ENCODE data around the gene ITGAX. TPM values are rescaled to one million over a fixed set of nuclear protein-coding genes. Genes with fewer than 3 reads are reported as not detected.
"Not testable (repeated sequence)": the region's sequence is repeated elsewhere in the genome, so short reads cannot be mapped to it uniquely, and the experiment has no call there.

The ITGAX gene
- total RNA-seq, 4 donors from 2014 or later, result 1.2 to 3.8 (median 3.7) TPM; not detected in 1

DNA sequence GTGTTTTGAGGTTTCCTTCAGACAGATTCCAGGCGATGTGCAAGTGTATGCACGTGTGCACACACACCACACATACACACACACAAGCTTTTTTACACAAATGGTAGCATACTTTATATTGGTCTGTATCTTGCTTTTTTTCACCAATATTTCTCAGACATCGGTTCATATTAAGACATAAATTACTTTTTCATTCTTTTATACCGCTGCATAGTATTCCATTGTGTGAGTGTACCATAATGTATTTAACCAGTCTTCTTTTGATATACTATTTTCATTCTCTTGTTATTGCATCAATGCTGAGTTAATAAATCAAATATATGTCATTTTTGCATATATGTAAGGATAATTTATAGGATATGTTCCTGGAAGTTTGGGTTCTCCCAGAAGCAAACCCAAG is 22.4 kb upstream of the ITGAX start:
- peaks cover 60% of the 10 kb centered on the region for H3K27me3 ChIP-seq
- H3K9me3 ChIP-seq, result no peaks in the 10 kb centered on the region
- no peak for DNase-seq
- intact Hi-C loops (cut with DNase I; ENCODE audit: low total_unique reads) (no loop called here), in situ Hi-C loops (cut with MboI; ENCODE audit: low pct_ligation_motif_present in 1 of 4, low pct_unique_long_range_greater_than_20kb in 1 of 4, low sequenced_read_pairs in 3 of 4) (no loop called here)
- no peak for TF ChIP-seq POLR2AphosphoS5 (IDR thresholded peaks at IDR 0.05)
- TF ChIP-seq EP300 (IDR thresholded peaks at IDR 0.05; ENCODE audit: low read depth), result no peak
- no peak for TF ChIP-seq POLR2A (IDR thresholded peaks at IDR 0.05)
- no peaks in the 10 kb centered on the region for H3K36me3 ChIP-seq
- no peak overlapping the region for H3K4me3 ChIP-seq
- WGBS, 2 donors (ENCODE audit: low coverage in 1 of 2), result 94 to 96% methylated on average over 4 of the region's 4 CpGs
- H3K27ac ChIP-seq, result no peak overlapping the region
- peaks cover 0 to 8% (median 2%) of the 10 kb centered on the region in 4 donors for H3K4me1 ChIP-seq

DNA sequence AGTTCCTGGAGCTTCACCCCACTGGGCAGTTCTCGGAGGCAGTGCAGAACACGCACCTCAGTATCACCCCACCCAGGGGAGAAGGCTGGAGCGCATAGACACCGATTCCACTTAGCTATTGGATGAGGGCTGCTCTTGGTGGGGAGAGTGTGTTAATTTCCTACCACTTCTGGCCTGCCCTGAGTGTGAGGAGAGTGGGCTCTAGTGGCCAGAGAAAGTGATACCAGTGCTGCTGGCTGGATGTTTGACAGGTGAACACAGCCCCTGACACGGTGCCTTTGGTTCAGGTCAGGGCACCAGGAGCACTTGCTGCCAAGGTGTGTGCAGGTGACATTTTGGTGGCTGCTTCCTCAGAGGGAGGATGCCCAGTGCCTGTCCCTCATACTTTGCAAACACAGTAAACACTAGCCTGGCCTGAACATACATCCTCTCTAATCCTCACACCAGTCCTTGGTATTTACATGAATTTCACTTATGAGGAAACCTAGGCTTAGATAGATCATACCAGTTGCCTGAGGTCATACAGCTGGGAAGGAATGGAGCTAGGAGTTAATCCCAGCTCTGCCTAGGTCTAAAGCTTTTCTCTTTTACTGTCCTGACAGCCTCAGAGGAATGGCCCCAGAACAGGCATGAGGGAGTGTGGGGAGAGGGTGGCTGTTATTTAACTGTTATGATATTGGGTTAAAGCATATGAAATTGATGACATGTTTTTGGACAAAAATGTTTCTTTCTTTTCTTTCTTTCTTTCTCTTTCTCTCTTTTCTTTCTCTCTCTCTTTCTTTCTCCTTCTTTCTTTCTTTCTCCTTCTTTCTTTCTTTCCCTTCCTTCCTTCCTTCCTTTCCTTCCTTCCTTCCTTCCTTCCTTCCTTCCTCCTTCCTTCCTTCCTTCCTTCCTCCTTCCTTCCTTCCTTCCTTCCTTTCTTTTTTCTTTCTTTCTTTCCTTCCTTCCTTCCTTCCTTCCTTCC is 21.0 kb upstream of the ITGAX start:
- no peak for TF ChIP-seq EP300 (IDR thresholded peaks at IDR 0.05; ENCODE audit: low read depth)
- no peak for TF ChIP-seq POLR2A (IDR thresholded peaks at IDR 0.05)
- TF ChIP-seq CTCF (IDR thresholded peaks at IDR 0.05), result peak in 4 of 5 experiments; percentile 19 to 44 (median 34)
- no peak for TF ChIP-seq POLR2AphosphoS5 (IDR thresholded peaks at IDR 0.05)
- no peak overlapping the region for H3K4me3 ChIP-seq
- peaks cover 0 to 8% (median 2%) of the 10 kb centered on the region in 4 donors for H3K4me1 ChIP-seq
- no peak for DNase-seq
- H3K36me3 ChIP-seq, result no peaks in the 10 kb centered on the region
- in situ Hi-C loops (cut with MboI; ENCODE audit: low pct_ligation_motif_present in 1 of 4, low pct_unique_long_range_greater_than_20kb in 1 of 4, low sequenced_read_pairs in 3 of 4) (no loop called here), intact Hi-C loops (cut with DNase I; ENCODE audit: low total_unique reads) (no loop called here)
- peaks cover 62% of the 10 kb centered on the region for H3K27me3 ChIP-seq
- 10 to 17% methylated on average over 4 to 5 of the region's 5 CpGs for WGBS, 2 donors (ENCODE audit: low coverage in 1 of 2)
- no peaks in the 10 kb centered on the region for H3K9me3 ChIP-seq
- H3K27ac ChIP-seq, result no peak overlapping the region

- in situ Hi-C loops (cut with MboI; ENCODE audit: low pct_ligation_motif_present in 1 of 4, low pct_unique_long_range_greater_than_20kb in 1 of 4, low sequenced_read_pairs in 3 of 4), result no loop called here
- WGBS, 2 donors (ENCODE audit: low coverage in 1 of 2), result 80 to 94% methylated on average over 1 of the region's 1 CpG
Measured at GRCh38 chr16:31334934-31335333, 20.0 kb upstream of the ITGAX start.

DNA sequence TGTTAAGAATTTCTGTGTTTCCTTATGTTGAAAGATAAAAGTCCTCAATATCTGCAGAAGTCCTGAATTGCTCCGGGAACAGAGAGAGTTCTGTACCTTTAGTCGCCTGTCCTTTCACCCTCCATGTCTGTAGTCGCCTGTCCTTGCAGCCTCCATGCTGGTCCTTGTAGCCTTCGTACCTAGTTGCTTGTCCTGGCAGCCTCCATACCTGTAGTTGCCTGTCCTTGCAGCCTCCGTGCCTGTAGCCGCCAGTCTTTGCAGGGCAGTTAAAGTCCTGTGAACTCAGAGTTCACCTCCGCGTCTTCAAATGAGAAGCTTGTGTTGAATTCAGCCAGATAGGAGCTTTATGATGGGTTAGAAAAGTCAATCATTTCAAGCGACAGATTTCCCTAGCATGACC is 19.5 kb upstream of the ITGAX start:
- TF ChIP-seq POLR2A (IDR thresholded peaks at IDR 0.05), result no peak
- TF ChIP-seq CTCF (IDR thresholded peaks at IDR 0.05), result no peak
- H3K4me1 ChIP-seq, result peaks cover 0 to 8% (median 2%) of the 10 kb centered on the region in 4 donors
- in situ Hi-C loops (cut with MboI; ENCODE audit: low pct_ligation_motif_present in 1 of 4, low pct_unique_long_range_greater_than_20kb in 1 of 4, low sequenced_read_pairs in 3 of 4) (no loop called here), intact Hi-C loops (cut with DNase I; ENCODE audit: low total_unique reads) (no loop called here)
- no peak for DNase-seq
- no peak overlapping the region for H3K4me3 ChIP-seq
- H3K36me3 ChIP-seq, result no peaks in the 10 kb centered on the region
- H3K27me3 ChIP-seq, result peaks cover 47% of the 10 kb centered on the region
- H3K27ac ChIP-seq, result no peak overlapping the region
- no peaks in the 10 kb centered on the region for H3K9me3 ChIP-seq
- WGBS, 2 donors (ENCODE audit: low coverage in 1 of 2), result 61 to 72% methylated on average over 4 to 9 of the region's 9 CpGs

More at GRCh38 chr16:31334934-31335333, 20.0 kb upstream of the ITGAX start:
- Histone ChIP-seq H3K4me3 (no peak overlapping the region), H3K27ac (no peak overlapping the region), H3K9me3 (no peaks in the 10 kb centered on the region), H3K36me3 (no peaks in the 10 kb centered on the region), H3K27me3 (peaks cover 52% of the 10 kb centered on the region), H3K4me1 (peaks cover 0 to 8% (median 2%) of the 10 kb centered on the region in 4 donors)
- DNase-seq, result no peak
- intact Hi-C loops (cut with DNase I; ENCODE audit: low total_unique reads), result no loop called here
- TF ChIP-seq EP300 (IDR thresholded peaks at IDR 0.05; ENCODE audit: low read depth), result no peak
- no peak for TF ChIP-seq POLR2A (IDR thresholded peaks at IDR 0.05)
- TF ChIP-seq POLR2AphosphoS5 (IDR thresholded peaks at IDR 0.05), result no peak
- no peak for TF ChIP-seq CTCF (IDR thresholded peaks at IDR 0.05)

DNA sequence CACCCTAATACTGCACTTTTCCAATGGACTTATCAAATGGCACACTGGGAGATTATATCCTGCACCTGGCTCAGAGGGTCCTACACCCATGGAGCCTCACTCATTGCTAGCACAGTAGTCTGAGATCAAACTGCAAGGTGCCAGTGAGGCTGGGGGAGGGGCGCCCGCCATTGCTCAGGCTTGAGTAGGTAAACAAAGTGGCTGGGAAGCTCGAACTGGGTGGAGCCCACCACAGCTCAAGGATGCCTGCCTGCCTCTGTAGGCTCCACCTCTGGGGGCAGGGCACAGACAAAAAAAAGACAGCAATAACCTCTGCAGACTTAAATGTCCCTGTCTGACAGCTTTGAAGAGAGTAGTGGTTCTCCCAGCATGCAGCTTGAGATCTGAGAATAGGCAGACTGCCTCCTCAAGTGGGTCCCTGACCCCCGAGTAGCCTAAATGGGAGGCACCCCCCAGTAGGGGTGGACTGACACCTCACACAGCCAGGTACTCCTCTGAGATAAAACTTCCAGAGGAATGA is 16.8 kb upstream of the ITGAX start:
- H3K27ac ChIP-seq; DNase-seq; H3K4me1 ChIP-seq; in situ Hi-C loops (cut with MboI; ENCODE audit: low pct_ligation_motif_present in 1 of 4, low pct_unique_long_range_greater_than_20kb in 1 of 4, low sequenced_read_pairs in 3 of 4); H3K36me3 ChIP-seq; H3K9me3 ChIP-seq; intact Hi-C loops (cut with DNase I; ENCODE audit: low total_unique reads); H3K4me3 ChIP-seq: not testable (repeated sequence)
- 59% methylated on average over 4 of the region's 4 CpGs; no CpG with 5 or more reads in 1 of the 2 donors for WGBS, 2 donors (ENCODE audit: low coverage in 1 of 2)
- peaks cover 20% of the 10 kb centered on the region for H3K27me3 ChIP-seq
